Glutamatergic neuron (in vitro differentiated cells): ENCODE results near the gene CD38. TPM values are rescaled to one million over a fixed set of nuclear protein-coding genes. Genes with fewer than 3 reads are reported as not detected.
"Not testable (repeated sequence)": the region's sequence is repeated elsewhere in the genome, so short reads cannot be mapped to it uniquely, and the experiment has no call there.

Experiments
- DNase-seq: peaks from one replicate; pipeline ENCODE4 v3.0.0; 2022
- H3K27ac Mint-ChIP-seq: one replicate; pipeline ENCODE4 v1.8.0; 2020; ENCODE audit warnings: mild to moderate bottlenecking, mixed read lengths, inconsistent platforms; ENCODE audit not compliant: unreplicated experiment
- H3K27me3 Mint-ChIP-seq: one replicate; pipeline ENCODE4 v1.8.0; 2020; ENCODE audit warnings: mild to moderate bottlenecking, moderate library complexity, mixed read lengths, inconsistent platforms; ENCODE audit not compliant: unreplicated experiment
- H3K36me3 Mint-ChIP-seq: one replicate; pipeline ENCODE4 v1.8.0; 2020; ENCODE audit warnings: mild to moderate bottlenecking, mixed read lengths, inconsistent platforms; ENCODE audit not compliant: unreplicated experiment
- H3K4me1 Mint-ChIP-seq: one replicate; pipeline ENCODE4 v1.8.0; 2020; ENCODE audit warnings: mild to moderate bottlenecking, low read depth, mixed read lengths, inconsistent platforms; ENCODE audit not compliant: unreplicated experiment
- H3K4me3 Mint-ChIP-seq: one replicate; pipeline ENCODE4 v1.8.0; 2020; ENCODE audit warnings: mild to moderate bottlenecking, mixed read lengths, inconsistent platforms; ENCODE audit not compliant: unreplicated experiment
- H3K9me3 Mint-ChIP-seq: one replicate; pipeline ENCODE4 v1.8.0; 2020; ENCODE audit warnings: mild to moderate bottlenecking, moderate library complexity, mixed read lengths, inconsistent platforms; ENCODE audit not compliant: unreplicated experiment
- long read RNA-seq: library from polyadenylated mRNA; unstranded; transcript quantifications from one replicate; pipeline ENCODE4 v2.0.0, GENCODE V29; 2020; ENCODE audit not compliant: unreplicated experiment
- total RNA-seq: library from RNA; stranded (reverse); fragmentation: NEBNext Ultra II Directional; extraction: Animal tissue kit (Norgen Biotek cat#: 25700); gene quantifications from one replicate; pipeline ENCODE4 v1.2.1, GENCODE V29; 2021; ENCODE audit not compliant: unreplicated experiment
- TF ChIP-seq, protein P1 (sequence below): fragments of 200-600 bp; sonication (generic); IDR thresholded peaks from one replicate; pipeline ENCODE4 v1.5.0; 2021; ENCODE audit not compliant: partially characterized antibody, unreplicated experiment

The CD38 gene
- total RNA-seq, result 0.37 TPM
- long read RNA-seq, result 0 reads

DNA sequence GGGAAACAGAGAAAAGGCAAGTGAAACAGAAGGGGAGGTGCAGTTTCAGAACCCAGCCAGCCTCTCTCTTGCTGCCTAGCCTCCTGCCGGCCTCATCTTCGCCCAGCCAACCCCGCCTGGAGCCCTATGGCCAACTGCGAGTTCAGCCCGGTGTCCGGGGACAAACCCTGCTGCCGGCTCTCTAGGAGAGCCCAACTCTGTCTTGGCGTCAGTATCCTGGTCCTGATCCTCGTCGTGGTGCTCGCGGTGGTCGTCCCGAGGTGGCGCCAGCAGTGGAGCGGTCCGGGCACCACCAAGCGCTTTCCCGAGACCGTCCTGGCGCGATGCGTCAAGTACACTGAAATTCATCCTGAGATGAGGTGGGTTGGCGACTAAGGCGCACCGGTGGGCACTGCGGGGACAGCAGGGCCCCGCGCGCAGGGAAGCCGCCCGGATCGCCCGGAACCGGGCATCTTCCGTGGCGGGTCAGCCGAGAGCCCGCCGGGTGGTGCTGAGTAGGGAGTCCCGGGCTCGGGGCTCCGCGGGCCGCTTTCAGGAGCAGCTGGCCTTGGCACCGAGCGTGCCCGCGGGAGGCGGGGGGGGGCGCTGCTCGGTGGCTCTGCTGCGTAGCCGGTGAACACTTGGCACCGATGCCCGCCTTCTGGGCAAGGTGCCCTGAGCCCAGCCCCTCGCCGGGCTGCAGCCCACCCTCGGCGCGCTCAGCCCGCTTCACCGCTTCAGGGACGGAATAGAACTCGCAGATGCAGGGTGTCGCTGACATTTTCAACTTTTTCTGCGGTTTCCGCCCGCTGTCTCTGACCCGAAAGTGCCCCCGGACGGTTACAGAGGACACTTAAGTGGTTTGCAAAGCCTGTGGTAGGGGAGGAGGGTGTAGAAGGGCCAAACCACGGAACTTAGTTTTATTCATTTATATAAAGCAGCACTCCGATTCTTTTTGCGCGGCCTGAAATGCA is at the start of gene CD38:
CD38 (plus strand) TSS at position 40 of the 953 bp plus-strand sequence; CDS start at position 127, 87 bp downstream.
- H3K27me3 Mint-ChIP-seq, result peaks cover 8% of the 10 kb centered on the region
- DNase-seq, result peak; percentile 38
- H3K4me3 Mint-ChIP-seq, result peak within 1 kb of the TSS; percentile 90
- peaks cover 2% of the 10 kb centered on the region for H3K36me3 Mint-ChIP-seq
- H3K4me1 Mint-ChIP-seq, result peaks cover 11% of the 10 kb centered on the region
- peak within 1 kb of the TSS; percentile 41 for H3K27ac Mint-ChIP-seq
- H3K9me3 Mint-ChIP-seq, result peaks cover 1% of the 10 kb centered on the region
- TF ChIP-seq, protein P1, sequence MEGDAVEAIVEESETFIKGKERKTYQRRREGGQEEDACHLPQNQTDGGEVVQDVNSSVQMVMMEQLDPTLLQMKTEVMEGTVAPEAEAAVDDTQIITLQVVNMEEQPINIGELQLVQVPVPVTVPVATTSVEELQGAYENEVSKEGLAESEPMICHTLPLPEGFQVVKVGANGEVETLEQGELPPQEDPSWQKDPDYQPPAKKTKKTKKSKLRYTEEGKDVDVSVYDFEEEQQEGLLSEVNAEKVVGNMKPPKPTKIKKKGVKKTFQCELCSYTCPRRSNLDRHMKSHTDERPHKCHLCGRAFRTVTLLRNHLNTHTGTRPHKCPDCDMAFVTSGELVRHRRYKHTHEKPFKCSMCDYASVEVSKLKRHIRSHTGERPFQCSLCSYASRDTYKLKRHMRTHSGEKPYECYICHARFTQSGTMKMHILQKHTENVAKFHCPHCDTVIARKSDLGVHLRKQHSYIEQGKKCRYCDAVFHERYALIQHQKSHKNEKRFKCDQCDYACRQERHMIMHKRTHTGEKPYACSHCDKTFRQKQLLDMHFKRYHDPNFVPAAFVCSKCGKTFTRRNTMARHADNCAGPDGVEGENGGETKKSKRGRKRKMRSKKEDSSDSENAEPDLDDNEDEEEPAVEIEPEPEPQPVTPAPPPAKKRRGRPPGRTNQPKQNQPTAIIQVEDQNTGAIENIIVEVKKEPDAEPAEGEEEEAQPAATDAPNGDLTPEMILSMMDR, result no peak

DNA sequence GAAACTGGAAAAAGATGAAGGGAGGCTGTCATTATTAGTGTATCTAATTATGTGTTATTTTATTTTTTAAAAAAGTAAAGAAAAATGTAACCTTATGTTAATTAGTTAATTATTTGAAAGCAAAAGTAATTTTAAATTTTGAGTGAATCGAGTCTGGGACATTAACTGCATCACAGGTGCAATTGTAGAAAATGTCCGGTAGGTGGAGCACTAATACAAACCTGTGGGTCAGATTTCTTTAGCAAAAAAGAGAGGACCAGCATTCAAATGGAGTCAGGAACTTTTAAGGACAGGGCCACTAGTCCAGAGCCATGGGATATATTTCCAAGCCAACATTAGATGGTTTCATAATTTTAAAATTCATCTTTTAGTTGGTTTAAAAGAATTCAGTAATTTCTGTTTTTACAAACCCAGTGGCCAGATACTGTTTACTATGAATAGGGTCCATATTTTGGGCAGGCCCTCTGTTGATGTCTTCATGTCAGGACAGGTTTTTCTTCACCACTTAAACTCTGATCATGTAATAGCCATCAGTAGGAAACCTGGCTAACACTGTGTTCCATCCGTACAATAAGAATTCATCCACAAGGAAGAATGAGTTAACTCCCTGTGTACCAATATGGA is 48.1 kb upstream of the CD38 start:
- H3K4me3 Mint-ChIP-seq, result no peak overlapping the region
- H3K27me3 Mint-ChIP-seq, result peaks cover 3% of the 10 kb centered on the region
- no peak for DNase-seq
- TF ChIP-seq, protein P1, result peak; percentile 89
- H3K36me3 Mint-ChIP-seq, result no peaks in the 10 kb centered on the region
- no peak overlapping the region for H3K27ac Mint-ChIP-seq
- H3K9me3 Mint-ChIP-seq, result no peaks in the 10 kb centered on the region
- peaks cover 1% of the 10 kb centered on the region for H3K4me1 Mint-ChIP-seq

DNA sequence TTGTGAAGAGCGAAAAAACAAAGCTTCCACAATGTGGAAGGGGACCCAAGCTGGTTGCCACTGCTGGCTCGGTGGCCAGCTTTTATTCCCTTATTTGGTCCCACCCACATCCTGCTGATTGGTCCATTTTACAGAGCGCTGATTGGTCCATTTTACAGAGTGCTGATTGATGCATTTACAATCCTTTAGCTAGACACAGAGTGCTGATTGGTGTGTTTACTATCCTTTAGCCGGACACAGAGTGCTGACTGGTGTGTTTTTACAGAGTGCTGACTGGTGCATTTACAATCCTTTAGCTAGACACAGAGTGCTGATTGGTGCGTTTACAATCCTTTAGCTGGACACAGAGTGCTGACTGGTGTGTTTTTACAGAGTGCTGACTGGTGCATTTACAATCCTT is 45.1 kb upstream of the CD38 start:
- not testable (repeated sequence) for H3K4me1 Mint-ChIP-seq, H3K36me3 Mint-ChIP-seq, DNase-seq, H3K27me3 Mint-ChIP-seq, H3K4me3 Mint-ChIP-seq, H3K9me3 Mint-ChIP-seq, H3K27ac Mint-ChIP-seq

DNA sequence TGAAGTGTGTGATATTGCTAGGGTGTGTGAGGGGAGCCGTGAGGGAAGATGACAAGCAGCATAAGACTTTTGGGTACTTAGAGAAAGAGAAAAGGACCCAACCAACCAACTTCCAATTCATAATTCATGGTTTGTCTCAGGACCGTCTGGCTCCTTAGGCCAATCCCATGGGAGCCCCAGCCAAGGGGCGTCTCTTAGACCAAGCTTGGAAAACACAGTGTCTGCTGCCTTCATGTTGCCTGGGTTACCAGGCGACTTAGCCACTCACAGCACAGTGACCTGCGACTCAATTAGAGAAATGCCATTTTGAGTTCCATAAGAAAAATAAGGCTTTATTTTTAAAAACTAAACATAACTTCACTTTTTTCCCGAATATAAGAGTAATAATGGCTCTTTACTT is 42.6 kb upstream of the CD38 start:
- peak; percentile 46 for DNase-seq
- TF ChIP-seq, protein P1, result no peak
- no peaks in the 10 kb centered on the region for H3K36me3 Mint-ChIP-seq
- H3K4me3 Mint-ChIP-seq, result no peak overlapping the region
- no peak overlapping the region for H3K27ac Mint-ChIP-seq
- no peaks in the 10 kb centered on the region for H3K9me3 Mint-ChIP-seq
- peaks cover 4% of the 10 kb centered on the region for H3K4me1 Mint-ChIP-seq
- peaks cover 5% of the 10 kb centered on the region for H3K27me3 Mint-ChIP-seq

DNA sequence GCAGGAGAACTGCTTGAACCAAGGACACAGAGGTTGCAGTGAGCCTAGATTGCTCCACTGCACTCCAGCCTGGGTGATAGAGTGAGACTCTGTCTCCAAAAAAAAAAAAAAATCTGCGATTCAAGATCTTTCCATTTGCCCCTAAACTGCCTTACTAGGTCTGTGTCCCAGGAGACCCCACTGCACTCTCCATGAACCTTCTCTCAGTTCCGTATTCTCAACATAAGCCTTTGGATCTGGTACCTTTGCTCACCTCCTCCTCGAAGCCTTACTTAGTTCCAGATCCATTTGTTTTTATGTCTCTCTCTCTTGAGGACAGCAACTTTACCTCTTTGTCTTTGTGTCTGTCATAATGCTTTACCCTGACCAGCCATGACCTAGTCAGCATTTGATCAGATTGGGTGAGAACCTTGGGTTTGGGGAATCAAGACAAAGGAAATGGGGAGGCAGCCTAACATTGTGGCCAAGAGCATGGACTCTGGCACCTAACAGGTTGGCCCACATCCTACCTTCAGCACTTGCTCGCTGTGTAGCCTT is 41.5 kb upstream of the CD38 start:
- TF ChIP-seq, protein P1, result no peak
- H3K27me3 Mint-ChIP-seq, result peaks cover 5% of the 10 kb centered on the region
- H3K4me1 Mint-ChIP-seq, result peaks cover 4% of the 10 kb centered on the region
- no peak overlapping the region for H3K4me3 Mint-ChIP-seq
- H3K36me3 Mint-ChIP-seq, result no peaks in the 10 kb centered on the region
- H3K9me3 Mint-ChIP-seq, result peaks cover 2% of the 10 kb centered on the region
- no peak for DNase-seq
- H3K27ac Mint-ChIP-seq, result no peak overlapping the region
